A673 (cell line): Measurements from ENCODE around the gene PCBP3. TPM values are rescaled to one million over a fixed set of nuclear protein-coding genes. Genes with fewer than 3 reads are reported as not detected.
"Not testable (repeated sequence)": the region's sequence is repeated elsewhere in the genome, so short reads cannot be mapped to it uniquely, and the experiment has no call there.

Experiments
- BruUV-seq: library from RNA; stranded (reverse); fragments of 400-500 nt; replicated peaks from 2 replicates; lab custom pipeline; 2021; lab: Mats Ljungman, UMichigan
- CTCF ChIA-PET: fragments of 300-600 bp; sonication (Branson Sonifier 250); formaldehyde crosslinking; loops from one replicate; lab custom pipeline; 2022; ENCODE audit warnings: antibody characterized with exemption; lab: Charles Lee
- POLR2A ChIA-PET: fragments of 300-600 bp; sonication (Branson Sonifier 250); formaldehyde crosslinking; loops from one replicate; lab custom pipeline; 2022; ENCODE audit warnings: antibody characterized with exemption; ENCODE audit not compliant: low non-redundant PET; lab: Charles Lee
- DNase-seq: peaks from one replicate; pipeline ENCODE4 v3.0.0-alpha.2; 2015; ENCODE audit warnings: low spot score
- H3K27ac ChIP-seq: fragments of 200-600 bp; sonication (generic); 2 replicates; pipeline ENCODE4 v1.5.1; 2016; ENCODE audit warnings: mixed run types, low read depth, mild to moderate bottlenecking, mixed read lengths, antibody characterized with exemption, low read length; ENCODE audit not compliant: poor library complexity, severe bottlenecking
- H3K27me3 ChIP-seq: fragments of 200-600 bp; sonication (generic); replicated peaks from 2 replicates; pipeline ENCODE4 v1.6.1; 2017; ENCODE audit warnings: mixed run types, low read depth, mild to moderate bottlenecking, mixed read lengths, antibody characterized with exemption, low read length; ENCODE audit not compliant: insufficient read depth, poor library complexity
- H3K36me3 ChIP-seq: fragments of 200-600 bp; sonication (generic); 2 replicates; pipeline ENCODE4 v1.6.1; 2016; ENCODE audit warnings: mixed run types, mild to moderate bottlenecking, mixed read lengths, antibody characterized with exemption, low read length; ENCODE audit not compliant: insufficient read depth, poor library complexity, severe bottlenecking
- H3K4me1 ChIP-seq: fragments of 200-600 bp; sonication (generic); 2 replicates; pipeline ENCODE4 v1.6.1; 2017; ENCODE audit warnings: mixed run types, mild to moderate bottlenecking, mixed read lengths, antibody characterized with exemption, low read length; ENCODE audit not compliant: insufficient read depth, poor library complexity, severe bottlenecking
- H3K4me3 ChIP-seq: fragments of 200-600 bp; sonication (generic); 2 replicates; pipeline ENCODE4 v1.5.1; 2016; ENCODE audit warnings: low read depth, mixed run types, mild to moderate bottlenecking, mixed read lengths, low read length; ENCODE audit not compliant: poor library complexity, severe bottlenecking
- H3K9me3 ChIP-seq: fragments of 200-600 bp; sonication (generic); 2 replicates; pipeline ENCODE4 v1.6.1; 2016; ENCODE audit warnings: mixed run types, low read depth, mild to moderate bottlenecking, mixed read lengths, antibody characterized with exemption, low read length; ENCODE audit not compliant: poor library complexity, severe bottlenecking
- EZH2 ChIP-seq: fragments of 200-600 bp; sonication (generic); IDR thresholded peaks from 2 replicates; pipeline ENCODE4 v1.6.1; 2017; ENCODE audit warnings: borderline replicate concordance, low read depth, mild to moderate bottlenecking, mixed read lengths, antibody characterized with exemption, low read length; ENCODE audit not compliant: poor library complexity, severe bottlenecking
- intact Hi-C: fragments of 100-400 bp; cut with micrococcal nuclease; formaldehyde crosslinking; loops from one replicate; pipeline ENCODE4 v1.10.0; 2022; ENCODE audit not compliant: unreplicated experiment
- total RNA-seq: library from RNA; stranded (reverse); gene quantifications from 2 replicates; pipeline ENCODE4 v1.2.3, GENCODE V29; 2021
- TF ChIP-seq, protein P1 (sequence below): fragments of 300-800, 200-600 bp; sonication (generic); conservative IDR thresholded peaks from 2 replicates; pipeline ENCODE4 v1.5.1; 2017; ENCODE audit warnings: low read depth, mild to moderate bottlenecking, antibody characterized with exemption, low read length, moderate library complexity, mixed read lengths

The PCBP3 gene
- total RNA-seq, 1 experiment from 2014 or later: 25.6 TPM

DNA sequence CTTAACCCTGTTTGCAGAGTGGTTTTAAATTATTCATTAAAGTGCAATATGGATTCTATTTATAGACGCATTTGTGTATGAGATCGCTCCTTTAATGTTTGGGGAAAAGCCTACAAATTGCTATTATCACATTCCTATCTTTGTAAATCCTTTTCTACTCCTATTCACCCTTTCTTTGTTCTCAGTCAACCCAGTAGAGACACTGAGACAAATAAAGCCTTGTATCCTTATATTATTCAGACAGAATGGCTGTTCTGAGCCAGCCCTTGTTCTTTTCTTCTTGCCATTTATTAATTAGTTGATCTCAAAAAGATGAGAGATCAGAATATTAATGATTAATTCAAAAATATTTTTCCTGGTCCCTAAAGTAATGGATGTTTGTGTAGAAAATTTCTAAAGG lies 8.4 kb downstream of the PCBP3 start:
- no peak overlapping the region for H3K27ac ChIP-seq
- POLR2A ChIA-PET: no interaction called here
- CTCF ChIA-PET: interaction anchor here (0.6 kb wide), 1 partner anchor 814 kb away, joined by 4 read pairs; no protein-coding TSS in a partner anchor
- TF ChIP-seq, protein P1, sequence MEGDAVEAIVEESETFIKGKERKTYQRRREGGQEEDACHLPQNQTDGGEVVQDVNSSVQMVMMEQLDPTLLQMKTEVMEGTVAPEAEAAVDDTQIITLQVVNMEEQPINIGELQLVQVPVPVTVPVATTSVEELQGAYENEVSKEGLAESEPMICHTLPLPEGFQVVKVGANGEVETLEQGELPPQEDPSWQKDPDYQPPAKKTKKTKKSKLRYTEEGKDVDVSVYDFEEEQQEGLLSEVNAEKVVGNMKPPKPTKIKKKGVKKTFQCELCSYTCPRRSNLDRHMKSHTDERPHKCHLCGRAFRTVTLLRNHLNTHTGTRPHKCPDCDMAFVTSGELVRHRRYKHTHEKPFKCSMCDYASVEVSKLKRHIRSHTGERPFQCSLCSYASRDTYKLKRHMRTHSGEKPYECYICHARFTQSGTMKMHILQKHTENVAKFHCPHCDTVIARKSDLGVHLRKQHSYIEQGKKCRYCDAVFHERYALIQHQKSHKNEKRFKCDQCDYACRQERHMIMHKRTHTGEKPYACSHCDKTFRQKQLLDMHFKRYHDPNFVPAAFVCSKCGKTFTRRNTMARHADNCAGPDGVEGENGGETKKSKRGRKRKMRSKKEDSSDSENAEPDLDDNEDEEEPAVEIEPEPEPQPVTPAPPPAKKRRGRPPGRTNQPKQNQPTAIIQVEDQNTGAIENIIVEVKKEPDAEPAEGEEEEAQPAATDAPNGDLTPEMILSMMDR: no peak
- no peak for DNase-seq
- BruUV-seq: no TSS peak
- no peaks in the 10 kb centered on the region for H3K9me3 ChIP-seq
- no peaks in the 10 kb centered on the region for H3K27me3 ChIP-seq
- intact Hi-C loops: no loop called here
- H3K4me1 ChIP-seq: peaks cover 20% of the 10 kb centered on the region
- H3K36me3 ChIP-seq: no peaks in the 10 kb centered on the region
- no peak overlapping the region for H3K4me3 ChIP-seq

DNA sequence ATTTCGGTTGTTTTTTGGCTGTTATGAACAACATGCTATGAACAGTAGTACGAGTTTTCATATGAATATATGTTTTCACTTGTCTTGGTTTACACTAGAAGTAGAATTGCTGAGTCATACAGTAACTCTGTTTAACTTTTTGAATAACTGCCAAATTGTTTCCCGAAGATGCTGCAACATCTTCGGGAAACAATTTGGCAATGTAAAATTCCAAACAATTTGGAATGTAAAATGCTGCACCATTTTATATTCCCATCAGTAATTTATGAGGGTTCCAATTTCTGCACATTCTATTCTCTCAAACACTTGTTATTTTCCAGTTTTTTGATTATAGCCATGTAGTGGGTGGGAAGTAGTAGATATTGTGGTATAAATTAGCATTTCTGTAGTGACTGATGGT lies 11.6 kb downstream of the PCBP3 start:
- H3K4me1 ChIP-seq: peaks cover 20% of the 10 kb centered on the region
- H3K36me3 ChIP-seq: no peaks in the 10 kb centered on the region
- ChIA-PET POLR2A (no interaction called here), CTCF (no interaction called here)
- TF ChIP-seq, protein P1: no peak
- TF ChIP-seq EZH2: no peak
- DNase-seq: peak; percentile 42
- no peak overlapping the region for H3K4me3 ChIP-seq
- H3K27ac ChIP-seq: peak overlapping the region; percentile 60
- H3K27me3 ChIP-seq: no peaks in the 10 kb centered on the region
- no TSS peak for BruUV-seq
- no peaks in the 10 kb centered on the region for H3K9me3 ChIP-seq
- intact Hi-C loops: no loop called here

DNA sequence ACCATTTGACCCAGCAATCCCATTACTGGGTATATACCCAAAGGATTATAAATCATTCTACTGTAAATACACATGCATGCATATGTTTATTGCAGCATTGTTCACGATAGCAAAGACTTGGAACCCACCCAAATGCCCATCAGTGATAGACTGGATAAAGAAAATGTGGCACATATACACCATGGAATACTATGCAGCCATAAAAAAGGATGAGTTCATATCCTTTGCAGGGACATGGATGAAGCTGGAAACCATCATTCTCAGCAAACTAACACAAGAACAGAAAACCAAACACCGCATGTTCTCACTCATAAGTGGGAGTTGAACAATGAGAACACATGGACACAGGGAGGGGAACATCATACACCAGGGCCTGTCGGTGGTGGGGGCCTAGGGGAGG lies 12.6 kb downstream of the PCBP3 start:
- POLR2A ChIA-PET, BruUV-seq, H3K4me3 ChIP-seq, H3K9me3 ChIP-seq, intact Hi-C loops, H3K36me3 ChIP-seq, DNase-seq, CTCF ChIA-PET, H3K27me3 ChIP-seq, H3K27ac ChIP-seq: not testable (repeated sequence)
- peaks cover 20% of the 10 kb centered on the region for H3K4me1 ChIP-seq

DNA sequence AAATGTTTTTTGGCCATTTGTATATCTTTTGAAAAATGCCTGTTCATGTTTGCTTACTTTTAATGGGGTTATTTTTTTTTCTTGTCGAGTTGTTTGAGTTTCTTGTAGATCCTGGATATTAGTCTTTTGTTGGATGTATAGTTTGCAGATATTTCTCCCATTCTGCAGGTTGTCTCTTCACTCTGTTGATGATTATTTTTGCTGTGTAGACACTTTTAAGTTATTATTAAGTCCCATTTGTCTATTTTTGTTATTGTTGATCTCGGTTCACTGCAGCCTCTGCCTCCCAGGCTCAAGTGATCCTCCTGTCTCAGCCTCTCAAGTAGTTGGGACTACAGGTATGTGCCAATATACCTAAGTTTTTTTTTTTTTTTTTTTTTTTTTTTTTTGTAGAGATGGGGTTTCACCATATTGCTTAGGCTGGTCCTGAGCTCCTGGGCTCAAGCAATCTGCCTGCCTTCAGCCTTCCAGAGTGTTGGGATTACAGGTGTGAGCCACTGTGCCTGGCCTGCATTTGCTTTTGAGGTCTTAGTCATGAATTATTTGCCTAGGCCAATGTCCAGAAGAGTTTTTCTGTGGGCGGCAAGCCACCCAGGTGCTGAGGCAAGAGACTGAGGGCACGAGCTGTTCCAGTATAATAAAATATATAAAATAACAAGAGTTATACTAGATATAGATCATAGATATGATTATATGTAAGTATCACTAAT lies 18.5 kb downstream of the PCBP3 start:
- CTCF ChIA-PET, H3K27me3 ChIP-seq, H3K36me3 ChIP-seq, intact Hi-C loops, DNase-seq, H3K27ac ChIP-seq, BruUV-seq, H3K9me3 ChIP-seq, H3K4me3 ChIP-seq, POLR2A ChIA-PET, H3K4me1 ChIP-seq: not testable (repeated sequence)

DNA sequence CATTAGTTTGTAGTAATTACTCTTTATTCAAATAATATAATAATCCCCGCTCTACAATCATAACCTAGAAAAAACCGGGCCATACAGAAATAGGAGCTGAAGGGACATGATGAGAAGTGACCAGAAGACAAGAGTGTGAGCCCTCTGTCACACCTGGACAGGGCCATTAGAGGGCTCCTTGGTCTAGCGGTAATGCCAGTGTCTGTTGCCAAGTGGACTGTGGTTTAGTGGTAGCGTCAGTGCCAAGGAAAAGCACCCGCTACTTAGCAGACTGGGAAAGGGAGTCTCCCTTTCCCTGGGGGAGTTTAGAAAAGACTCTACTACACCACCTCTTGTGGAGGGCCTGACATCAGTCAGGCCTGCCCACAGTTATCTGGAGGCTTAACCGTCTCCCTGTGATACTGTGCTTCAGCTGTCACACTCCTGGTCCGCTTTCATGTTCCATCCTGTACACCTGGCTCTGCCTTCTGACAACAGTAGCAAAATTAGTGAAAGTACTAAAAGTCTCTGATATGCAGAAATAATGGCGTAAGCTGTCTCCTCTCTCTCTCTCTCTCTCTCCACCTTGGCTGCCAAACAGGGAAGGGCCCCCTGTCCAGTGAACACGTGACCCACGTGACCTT lies 19.2 kb downstream of the PCBP3 start:
- BruUV-seq, H3K27me3 ChIP-seq, H3K9me3 ChIP-seq, intact Hi-C loops, H3K4me1 ChIP-seq, H3K27ac ChIP-seq, DNase-seq, H3K4me3 ChIP-seq, H3K36me3 ChIP-seq, POLR2A ChIA-PET, CTCF ChIA-PET: not testable (repeated sequence)
